ENCODE data around the gene RTF2.

The RTF2 gene, protein sequence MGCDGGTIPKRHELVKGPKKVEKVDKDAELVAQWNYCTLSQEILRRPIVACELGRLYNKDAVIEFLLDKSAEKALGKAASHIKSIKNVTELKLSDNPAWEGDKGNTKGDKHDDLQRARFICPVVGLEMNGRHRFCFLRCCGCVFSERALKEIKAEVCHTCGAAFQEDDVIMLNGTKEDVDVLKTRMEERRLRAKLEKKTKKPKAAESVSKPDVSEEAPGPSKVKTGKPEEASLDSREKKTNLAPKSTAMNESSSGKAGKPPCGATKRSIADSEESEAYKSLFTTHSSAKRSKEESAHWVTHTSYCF

GRCh38 chr20:56468316-56469076 is at the start of gene RTF2:
Gene RTF2 (plus strand): TSS chr20:56468627. CDS start chr20:56468698, 71 bp downstream.
- DNase-seq = peak; percentile 87

DNA sequence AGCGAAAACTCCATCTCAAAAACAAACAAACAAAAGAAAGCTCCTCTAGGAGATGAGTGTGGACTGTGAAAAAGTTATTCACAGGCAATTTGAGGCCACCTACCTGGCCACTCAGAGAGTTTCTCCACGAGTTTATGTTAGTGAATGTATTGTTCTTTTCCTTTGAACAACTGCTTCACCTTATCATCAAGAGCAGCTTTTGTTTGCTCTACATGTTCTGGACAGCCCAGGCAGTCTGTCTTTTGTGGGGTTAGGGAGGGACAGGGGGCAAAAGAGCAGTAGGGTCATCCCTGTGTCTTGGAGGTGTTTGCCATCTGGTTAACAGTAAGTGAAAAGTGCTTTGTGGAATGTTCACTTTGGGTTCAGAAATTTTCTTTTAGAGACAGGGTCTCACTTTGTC is 48.4 kb upstream of the RTF2 start:
- DNase-seq = no peak

- DNase-seq = no peak
Measured at GRCh38 chr20:56420940-56421688, 47.3 kb upstream of the RTF2 start.

- DNase-seq = no peak
Measured at GRCh38 chr20:56422076-56422823, 46.2 kb upstream of the RTF2 start.

DNA sequence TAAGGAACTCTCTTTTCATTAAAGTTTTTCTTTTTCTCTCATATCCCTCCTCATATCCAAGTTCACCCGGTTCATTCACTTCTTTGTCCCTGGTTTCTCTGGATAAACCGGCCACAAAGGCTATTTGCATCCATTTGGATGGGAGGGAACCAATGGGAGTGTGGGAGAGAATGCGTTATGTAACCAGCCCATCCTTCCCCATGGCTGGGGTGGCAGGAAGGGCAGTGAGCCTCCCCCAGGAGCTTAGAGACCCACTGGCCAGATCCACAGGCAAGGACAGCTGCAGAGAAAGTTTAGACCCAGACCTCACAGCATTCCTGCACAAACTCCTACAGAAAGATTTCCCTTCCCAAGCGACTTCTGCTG is 45.6 kb upstream of the RTF2 start:
- no peak for DNase-seq

GRCh38 chr20:56423211-56423610 is 45.2 kb upstream of the RTF2 start:
- DNase-seq = no peak

DNA sequence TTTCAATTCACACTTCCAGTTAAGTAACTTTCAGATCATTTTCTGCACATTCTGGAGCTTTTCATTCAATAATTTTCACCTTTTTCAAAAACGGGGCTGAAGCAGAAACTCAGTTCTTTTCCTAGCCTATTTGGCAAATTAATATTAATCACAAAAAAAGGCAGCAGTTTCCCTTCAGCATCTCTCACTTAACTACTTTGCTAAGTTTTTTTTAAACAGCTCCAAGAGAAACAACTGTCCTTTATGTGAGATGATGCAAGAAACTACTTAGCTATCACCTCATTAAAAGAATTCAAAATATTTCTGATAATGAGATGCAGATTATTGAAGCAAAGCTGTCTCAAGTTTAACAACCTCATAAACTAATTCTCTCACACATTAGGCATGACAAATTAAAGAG is 44.5 kb upstream of the RTF2 start:
- DNase-seq = no peak

DNA sequence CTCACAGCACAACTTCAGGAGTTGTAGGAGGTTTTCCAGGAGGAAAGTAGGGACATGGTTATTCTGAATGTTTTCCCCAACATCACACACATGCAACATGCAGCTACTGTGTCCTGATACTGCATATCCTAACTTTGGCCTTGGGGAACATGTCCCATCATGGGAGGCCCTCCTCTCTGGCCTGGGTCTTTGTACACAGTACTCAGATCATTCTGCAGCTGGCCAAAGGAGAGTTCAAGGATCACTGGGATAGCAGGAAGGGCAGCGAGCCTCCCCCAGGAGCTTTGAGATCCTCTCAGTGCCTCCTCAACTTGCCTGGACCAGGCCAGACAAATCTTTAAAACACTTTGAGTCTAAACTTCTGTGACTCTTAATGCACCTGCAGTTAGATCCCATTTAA is 43.5 kb upstream of the RTF2 start:
- no peak for DNase-seq

DNA sequence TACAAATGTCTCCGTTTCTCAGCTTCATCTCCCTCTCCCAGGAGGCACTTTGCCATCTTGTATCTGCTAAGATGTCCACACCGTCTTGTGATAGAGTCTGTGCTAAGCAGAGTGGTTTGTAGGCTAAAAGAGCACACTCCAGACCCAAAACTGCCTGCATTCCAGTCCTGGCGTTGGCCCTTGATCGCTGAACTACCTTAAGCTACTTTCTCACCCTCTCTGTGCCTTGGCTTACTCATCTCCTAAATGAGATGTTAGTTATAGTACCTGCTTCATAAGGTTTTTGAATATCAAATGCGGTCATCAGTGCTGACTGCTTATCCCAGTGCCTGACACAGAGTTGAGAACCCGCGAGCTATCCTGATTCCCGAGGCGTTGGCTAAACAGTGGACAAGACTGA is 42.4 kb upstream of the RTF2 start:
- no peak for DNase-seq

- DNase-seq = no peak
Measured at GRCh38 chr20:56426926-56427325, 41.5 kb upstream of the RTF2 start.

DNA sequence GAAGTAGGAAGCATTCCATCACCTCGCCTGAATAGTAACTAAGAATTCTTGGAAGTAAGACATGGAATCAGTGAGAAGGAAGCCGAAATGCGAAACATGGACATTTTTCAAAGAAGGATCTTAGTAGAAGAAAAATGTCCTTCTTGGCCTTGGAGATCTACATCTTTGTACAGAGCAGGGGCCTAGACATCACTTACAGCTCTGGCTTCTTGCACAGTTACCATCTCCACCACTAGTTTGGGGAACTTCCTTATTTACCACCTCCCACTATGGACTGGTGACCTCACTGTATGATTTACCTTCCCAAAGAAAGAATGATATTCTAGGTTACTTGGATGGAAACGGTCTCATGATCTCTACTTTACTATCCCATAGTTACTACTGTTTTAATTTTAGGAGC is 40.6 kb upstream of the RTF2 start:
- no peak for DNase-seq

DNA sequence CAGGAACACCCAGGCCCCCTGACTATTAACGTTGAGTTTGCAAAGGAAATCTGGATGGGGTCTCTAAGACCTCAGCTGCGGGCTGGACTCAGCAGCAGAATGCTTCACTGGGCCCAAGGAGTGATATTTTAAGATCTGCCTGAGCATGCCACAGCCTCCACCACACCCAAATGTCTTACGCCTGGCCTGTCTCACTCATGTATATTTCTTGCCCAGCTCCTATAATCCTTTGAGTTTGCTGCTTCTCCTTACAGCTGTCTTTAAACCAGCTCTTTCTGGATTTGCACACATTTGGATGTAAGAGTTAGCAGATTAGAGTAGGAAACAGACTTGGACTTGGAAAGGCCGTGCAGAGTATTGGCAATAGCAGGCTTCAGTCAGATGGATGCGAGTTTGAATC is 40.0 kb upstream of the RTF2 start:
- DNase-seq = no peak

GRCh38 chr20:56428881-56429280 is 39.5 kb upstream of the RTF2 start:
- no peak for DNase-seq

GRCh38 chr20:56429502-56429901 is 38.9 kb upstream of the RTF2 start:
- no peak for DNase-seq

DNA sequence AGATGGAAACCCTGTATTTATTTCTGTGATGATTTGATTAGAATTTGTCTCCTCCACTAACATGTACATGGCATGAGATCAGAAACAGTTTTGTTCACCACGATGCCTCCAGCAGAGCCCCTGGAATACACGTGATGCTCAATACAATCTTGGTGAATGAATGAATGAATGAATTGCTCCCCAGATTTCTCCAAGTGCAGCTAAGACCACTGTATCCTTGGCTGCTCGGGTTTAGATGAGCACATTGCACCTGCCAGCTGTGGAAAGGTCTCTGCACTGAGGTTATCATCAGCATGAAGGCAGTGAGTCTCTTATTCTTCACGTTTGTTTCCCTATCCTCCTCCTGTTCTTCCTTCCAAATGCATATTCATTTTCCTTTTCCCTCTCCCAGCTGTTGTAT is 38.5 kb upstream of the RTF2 start:
- DNase-seq = no peak

- DNase-seq = no peak
Measured at GRCh38 chr20:56430461-56430860, 38.0 kb upstream of the RTF2 start.

GRCh38 chr20:56430957-56431356 is 37.5 kb upstream of the RTF2 start:
- DNase-seq = no peak

- DNase-seq = no peak
Measured at GRCh38 chr20:56431471-56431870, 37.0 kb upstream of the RTF2 start.

- no peak for DNase-seq
Measured at GRCh38 chr20:56433221-56433879, 35.1 kb upstream of the RTF2 start.

DNA sequence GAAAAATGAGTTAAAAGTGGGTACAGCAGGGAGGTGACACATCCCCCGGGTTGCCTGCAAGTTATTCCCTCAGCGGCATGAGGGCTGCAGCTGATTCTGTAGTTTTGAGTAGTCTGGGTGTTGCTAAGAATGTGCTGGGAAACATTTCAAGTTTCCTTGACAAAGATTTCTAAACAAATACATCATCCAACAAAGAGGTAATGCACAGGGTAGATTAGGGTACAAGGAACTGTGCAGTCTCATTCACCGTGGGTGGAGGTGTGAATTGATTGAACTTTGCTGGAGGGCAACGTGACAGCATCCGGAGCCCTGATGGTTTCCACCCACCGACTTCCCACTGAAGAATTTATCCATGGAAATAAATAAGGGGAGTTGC is 34.6 kb upstream of the RTF2 start:
- no peak for DNase-seq

- DNase-seq = no peak
Measured at GRCh38 chr20:56437196-56437960, 31.0 kb upstream of the RTF2 start.

DNA sequence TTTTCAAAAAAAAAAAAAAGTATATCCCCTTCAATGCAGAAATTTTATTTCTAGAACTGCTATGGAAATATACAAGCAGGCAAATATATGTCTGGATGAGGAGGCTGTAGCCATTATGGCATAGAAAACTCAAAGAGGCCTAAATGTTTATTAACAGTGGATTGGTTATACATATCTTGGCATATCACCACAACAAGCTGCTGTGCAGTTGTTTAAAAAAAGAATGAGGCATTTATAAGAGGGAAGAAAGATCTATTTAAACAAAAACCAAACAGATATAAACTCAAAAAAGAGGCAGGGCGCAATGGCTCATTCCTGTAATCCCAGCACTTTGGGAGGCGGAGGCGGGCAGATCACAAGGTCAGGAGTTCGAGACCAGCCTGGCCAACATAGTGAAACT is 30.1 kb upstream of the RTF2 start:
- DNase-seq = no peak

Data from DMS79 treated with DMSO at 0.1 percent for 48 hours (cell line).